B cell (primary cell): ENCODE results near the gene MAML2. TPM values are rescaled to one million over a fixed set of nuclear protein-coding genes. Genes with fewer than 3 reads are reported as not detected.

ENCODE experiments used
- ATAC-seq: fragments of 200-7000 bp; cut with Tn5 transposase; one replicate; pipeline ENCODE4 v1.10.0; 2021; ENCODE audit warnings: low read depth, mild to moderate bottlenecking, moderate number of reproducible peaks, moderate library complexity
- CTCF ChIA-PET: fragments of 350-600 bp; sonication (Branson Sonifier 250); formaldehyde crosslinking; loops from one replicate; lab custom pipeline; 2021; ENCODE audit warnings: antibody characterized with exemption, inconsistent platforms; lab: Charles Lee
- POLR2A ChIA-PET: fragments of 350-600 bp; sonication (Branson Sonifier 250); formaldehyde crosslinking; loops from one replicate; lab custom pipeline; 2021; ENCODE audit warnings: antibody characterized with exemption; lab: Charles Lee
- DNase-seq: peaks from one replicate; pipeline ENCODE4 v3.0.0; 2013
- H2AFZ ChIP-seq: 2 replicates; pipeline ENCODE4 v1.6.1; 2012; ENCODE audit warnings: mild to moderate bottlenecking, low read depth, low read length; ENCODE audit not compliant: insufficient read depth, poor library complexity, severe bottlenecking
- H3K27ac ChIP-seq, 2 donors: 1 replicate in 1 of 2; 2 replicates in 1 of 2; pipeline ENCODE4 v1.5.1; 2012 to 2013; ENCODE audit warnings: low read length in 2 of 2, mild to moderate bottlenecking in 2 of 2, moderate library complexity in 1 of 2
- H3K27me3 ChIP-seq, 4 experiments: fragments of 200-600 bp in 1 of 4; sonication (generic) in 1 of 4; replicated peaks in 1 of 4; 1 replicate in 2 of 4; 2 replicates in 2 of 4; pipeline versions ENCODE4 v1.6.1 to v1.7.0; 2013 to 2016; ENCODE audit warnings: low read length in 3 of 4, mild to moderate bottlenecking in 2 of 4, mixed read lengths in 1 of 4, moderate library complexity in 1 of 4; ENCODE audit not compliant: insufficient read depth in 4 of 4, control insufficient read depth in 3 of 4; ENCODE audit errors: control extremely low read depth in 1 of 4
- H3K36me3 ChIP-seq, 2 experiments: replicated peaks in 1 of 2; 1 replicate in 1 of 2; 2 replicates in 1 of 2; pipeline versions ENCODE4 v1.6.1 to v1.7.1; 2013; ENCODE audit warnings: low read length in 1 of 2; ENCODE audit not compliant: insufficient read depth in 2 of 2, control insufficient read depth in 1 of 2; ENCODE audit errors: control extremely low read depth in 1 of 2, extremely low read depth in 1 of 2
- H3K4me1 ChIP-seq, 2 donors: fragments of 200-600 bp in 1 of 2; sonication (generic) in 1 of 2; 1 replicate in 1 of 2; 2 replicates in 1 of 2; pipeline versions ENCODE4 v1.5.1 to v1.6.1; 2013 to 2017; ENCODE audit warnings: low read length in 2 of 2; ENCODE audit not compliant: control insufficient read depth in 2 of 2, insufficient read depth in 2 of 2
- H3K4me2 ChIP-seq: replicated peaks from 2 replicates; pipeline ENCODE3; 2012; ENCODE audit warnings: mild to moderate bottlenecking, low read depth, low read length; ENCODE audit not compliant: poor library complexity, severe bottlenecking
- H3K4me3 ChIP-seq, 5 experiments: fragments of 200-600 bp in 1 of 5; sonication (generic) in 1 of 5; 1 replicate in 3 of 5; 2 replicates in 2 of 5; pipeline versions ENCODE4 v1.5.1 to v1.7.0; 2011 to 2016; ENCODE audit warnings: low read length in 4 of 5, mild to moderate bottlenecking in 4 of 5, low read depth in 2 of 5, control low read depth in 1 of 5, moderate library complexity in 1 of 5; ENCODE audit not compliant: insufficient read depth in 1 of 5; ENCODE audit errors: control extremely low read depth in 1 of 5, extremely low read depth in 1 of 5
- H3K79me2 ChIP-seq: fragments of 200-600 bp; sonication (generic); one replicate; pipeline ENCODE4 v1.6.0; 2016; ENCODE audit warnings: low read length; ENCODE audit not compliant: control insufficient read depth, insufficient read depth
- H3K9ac ChIP-seq: fragments of 200-600 bp; sonication (generic); 2 replicates; pipeline ENCODE4 v1.6.1; 2017; ENCODE audit warnings: mild to moderate bottlenecking, low read length, moderate library complexity
- H3K9me3 ChIP-seq, 3 donors: one replicate each; pipeline versions ENCODE4 v1.6.1 to v1.7.1; 2013; ENCODE audit warnings: low read length in 2 of 3; ENCODE audit not compliant: control insufficient read depth in 2 of 3, insufficient read depth in 1 of 3; ENCODE audit errors: control extremely low read depth in 1 of 3
- H4K20me1 ChIP-seq: 2 replicates; pipeline ENCODE4 v1.6.0; 2012; ENCODE audit warnings: mild to moderate bottlenecking, low read length; ENCODE audit not compliant: insufficient read depth, control insufficient read depth, poor library complexity, severe bottlenecking
- H3K27ac Mint-ChIP-seq: one replicate; pipeline ENCODE4 v1.8.0; 2021; ENCODE audit warnings: mixed read lengths
- H3K27me3 Mint-ChIP-seq: one replicate; pipeline ENCODE4 v1.8.0; 2021; ENCODE audit warnings: mixed read lengths
- H3K4me1 Mint-ChIP-seq: one replicate; pipeline ENCODE4 v1.8.0; 2021; ENCODE audit warnings: mixed read lengths
- H3K4me3 Mint-ChIP-seq: one replicate; pipeline ENCODE4 v1.8.0; 2021; ENCODE audit warnings: mixed read lengths
- H3K9me3 Mint-ChIP-seq: one replicate; pipeline ENCODE4 v1.8.0; 2022; ENCODE audit warnings: mixed read lengths; ENCODE audit not compliant: insufficient read depth
- EZH2 ChIP-seq: IDR thresholded peaks from 2 replicates; pipeline ENCODE4 v1.6.1; 2012; ENCODE audit warnings: borderline replicate concordance, low read depth, mild to moderate bottlenecking, moderate library complexity, low read length; ENCODE audit not compliant: insufficient read depth, poor library complexity, severe bottlenecking
- WGBS: methylation state at CpG from one replicate; pipeline ENCODE4 v1.1.5; 2013; ENCODE audit warnings: missing lambda C conversion rate; ENCODE audit not compliant: insufficient coverage; 5-methylcytosine and 5-hydroxymethylcytosine counted together
- intact Hi-C: fragments of 100-400 bp; cut with micrococcal nuclease; formaldehyde crosslinking; loops from one replicate; pipeline ENCODE4 v1.10.0; 2022
- polyA plus RNA-seq: library from polyadenylated mRNA; depleted of rRNA; stranded (reverse); fragments of >200 nt; gene quantifications from 2 replicates; pipeline ENCODE4 v1.2.3, GENCODE V29; 2012
- total RNA-seq, 2 donors: library from RNA; stranded (reverse); fragments of 120-200 nt in 1 of 2; gene quantifications; 1 replicate in 1 of 2; 2 replicates in 1 of 2; pipeline versions ENCODE4 v1.2.3 to v1.2.4, GENCODE V29; 2013 to 2022
- TF ChIP-seq, protein P1 (sequence below): fragments of 200-600 bp; IDR thresholded peaks from one replicate; pipeline ENCODE4 v1.8.0; 2022; ENCODE audit warnings: antibody characterized with exemption, mild to moderate bottlenecking

MAML2 gene
- total and polyA plus RNA-seq, 2 donors (not counting 1 experiment from before 2014, with no cell fraction given), result 10.7 to 26.4 TPM

GRCh38 chr11:96002754-96003290, 340.2 kb downstream of the MAML2 start:
- no peak overlapping the region for H3K4me3 ChIP-seq
- no peak overlapping the region for H3K4me2 ChIP-seq
- H3K27me3 ChIP-seq, result no peaks in the 10 kb centered on the region
- no peak for TF ChIP-seq EZH2
- TF ChIP-seq, protein P1, sequence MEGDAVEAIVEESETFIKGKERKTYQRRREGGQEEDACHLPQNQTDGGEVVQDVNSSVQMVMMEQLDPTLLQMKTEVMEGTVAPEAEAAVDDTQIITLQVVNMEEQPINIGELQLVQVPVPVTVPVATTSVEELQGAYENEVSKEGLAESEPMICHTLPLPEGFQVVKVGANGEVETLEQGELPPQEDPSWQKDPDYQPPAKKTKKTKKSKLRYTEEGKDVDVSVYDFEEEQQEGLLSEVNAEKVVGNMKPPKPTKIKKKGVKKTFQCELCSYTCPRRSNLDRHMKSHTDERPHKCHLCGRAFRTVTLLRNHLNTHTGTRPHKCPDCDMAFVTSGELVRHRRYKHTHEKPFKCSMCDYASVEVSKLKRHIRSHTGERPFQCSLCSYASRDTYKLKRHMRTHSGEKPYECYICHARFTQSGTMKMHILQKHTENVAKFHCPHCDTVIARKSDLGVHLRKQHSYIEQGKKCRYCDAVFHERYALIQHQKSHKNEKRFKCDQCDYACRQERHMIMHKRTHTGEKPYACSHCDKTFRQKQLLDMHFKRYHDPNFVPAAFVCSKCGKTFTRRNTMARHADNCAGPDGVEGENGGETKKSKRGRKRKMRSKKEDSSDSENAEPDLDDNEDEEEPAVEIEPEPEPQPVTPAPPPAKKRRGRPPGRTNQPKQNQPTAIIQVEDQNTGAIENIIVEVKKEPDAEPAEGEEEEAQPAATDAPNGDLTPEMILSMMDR, result no peak
- H2AFZ ChIP-seq, result no peak overlapping the region
- Mint-ChIP-seq H3K4me3 (no peak overlapping the region), H3K27ac (no peak overlapping the region), H3K9me3 (no peaks in the 10 kb centered on the region), H3K4me1 (no peaks in the 10 kb centered on the region), H3K27me3 (no peaks in the 10 kb centered on the region)
- no peak overlapping the region for H3K27ac ChIP-seq
- ChIA-PET CTCF (no interaction called here), POLR2A (no interaction called here)
- intact Hi-C loops, result no loop called here
- H3K36me3 ChIP-seq, result no peaks in the 10 kb centered on the region
- WGBS, result 96% methylated on average over 1 of the region's 1 CpG
- H3K9me3 ChIP-seq, result no peaks in the 10 kb centered on the region
- no peaks in the 10 kb centered on the region for H4K20me1 ChIP-seq
- no peak overlapping the region for H3K9ac ChIP-seq
- peaks cover 22% of the 10 kb centered on the region for H3K79me2 ChIP-seq
- DNase-seq, result no peak
- ATAC-seq, result no peak
- H3K4me1 ChIP-seq, result no peaks in the 10 kb centered on the region

DNA sequence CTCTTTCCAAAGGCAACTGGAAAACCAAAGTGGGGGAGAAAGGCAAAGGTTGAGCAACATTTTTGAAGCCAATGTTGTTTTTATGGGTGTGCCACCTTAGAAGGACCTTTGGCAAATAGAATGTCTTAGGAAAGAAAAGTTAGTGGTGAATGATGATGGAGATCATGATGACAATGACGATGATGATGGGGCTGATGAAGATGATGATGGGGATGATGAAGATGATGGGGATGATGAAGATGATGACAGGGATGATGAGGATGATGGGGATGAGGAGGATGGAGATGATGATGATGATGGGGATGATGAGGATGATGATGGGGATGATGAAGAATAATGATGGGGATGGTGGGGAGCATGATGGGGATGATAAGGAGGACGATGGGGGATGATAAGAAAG, 340.7 kb downstream of the MAML2 start:
- H3K27me3 ChIP-seq, result no peaks in the 10 kb centered on the region
- H3K4me3 ChIP-seq, result no peak overlapping the region
- no peaks in the 10 kb centered on the region for H3K4me1 ChIP-seq
- H3K4me2 ChIP-seq, result no peak overlapping the region
- no peaks in the 10 kb centered on the region for H4K20me1 ChIP-seq
- peaks cover 22% of the 10 kb centered on the region for H3K79me2 ChIP-seq
- no peak overlapping the region for H3K9ac ChIP-seq
- no peak overlapping the region for H3K27ac Mint-ChIP-seq
- no peaks in the 10 kb centered on the region for H3K27me3 Mint-ChIP-seq
- TF ChIP-seq EZH2, result no peak
- TF ChIP-seq, protein P1, result no peak
- no peaks in the 10 kb centered on the region for H3K9me3 ChIP-seq
- no peak overlapping the region for H3K4me3 Mint-ChIP-seq
- H3K27ac ChIP-seq, result no peak overlapping the region
- no peak for DNase-seq
- H3K36me3 ChIP-seq, result no peaks in the 10 kb centered on the region
- no peak for ATAC-seq
- no peaks in the 10 kb centered on the region for H3K9me3 Mint-ChIP-seq
- POLR2A ChIA-PET, result no interaction called here
- intact Hi-C loops, result no loop called here
- no peak overlapping the region for H2AFZ ChIP-seq
- H3K4me1 Mint-ChIP-seq, result no peaks in the 10 kb centered on the region
- WGBS, result 93% methylated on average over 2 of the region's 2 CpGs
- CTCF ChIA-PET, result no interaction called here
